Measurements from ENCODE around the gene CREB3L2.
A peak's percentile ranks its signal among the peaks of the same experiment; 100 is the strongest.

The CREB3L2 gene

DNA sequence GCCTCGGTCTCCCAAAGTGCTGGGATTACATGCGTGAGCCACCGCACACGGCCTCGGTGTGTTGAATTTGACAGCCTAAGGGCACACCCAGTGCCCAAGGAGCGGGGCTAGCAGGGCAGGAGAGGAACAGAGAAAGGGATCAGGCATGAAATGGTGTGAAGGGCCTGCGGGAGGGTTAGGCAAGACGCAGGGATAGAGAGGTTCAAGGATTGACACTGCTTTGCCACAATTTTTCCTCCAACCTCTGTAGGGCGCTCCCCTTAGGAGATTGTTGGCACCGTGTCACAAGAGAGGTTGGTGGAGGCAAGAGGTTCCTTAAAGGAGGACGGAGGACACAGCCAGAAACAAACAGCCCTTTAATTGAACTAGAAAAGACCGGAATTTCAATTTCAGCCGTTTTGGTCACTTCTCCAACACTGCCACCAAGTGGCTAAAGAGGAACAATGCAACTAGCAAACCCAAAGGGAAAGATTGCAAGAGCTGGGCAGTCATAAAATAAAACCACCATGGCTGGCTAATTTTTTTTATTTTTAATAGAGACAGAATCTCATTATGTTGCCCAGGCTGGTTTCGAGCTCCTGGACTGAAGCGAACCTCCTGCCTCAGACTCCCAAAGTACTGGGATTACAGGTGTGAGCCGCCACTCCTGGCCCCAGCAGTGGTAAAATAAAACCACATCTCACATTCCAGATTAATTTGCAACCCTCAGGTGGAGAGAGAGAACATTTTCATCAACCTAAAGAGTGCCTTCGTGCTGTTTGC is 6.9 kb upstream of the CREB3L2 start:
- Histone ChIP-seq H3K4me1 (ENCODE audit: insufficient read depth, low read length) (peaks cover 3% of the 10 kb centered on the region), H3K27me3 (ENCODE audit: control insufficient read depth in 1 of 2, insufficient read depth in 2 of 2, low read length in 2 of 2) (no peaks in the 10 kb centered on the region), H3K36me3 (ENCODE audit: insufficient read depth, low read length) (no peaks in the 10 kb centered on the region), H3K4me3 (ENCODE audit: low read depth in 1 of 2, low read length in 2 of 2) (no peak overlapping the region), H3K9me3 (ENCODE audit: low read length) (no peaks in the 10 kb centered on the region), H3K9ac (ENCODE audit: low read length) (no peak overlapping the region), H3K27ac (ENCODE audit: low read depth, low read length) (no peak overlapping the region)

DNA sequence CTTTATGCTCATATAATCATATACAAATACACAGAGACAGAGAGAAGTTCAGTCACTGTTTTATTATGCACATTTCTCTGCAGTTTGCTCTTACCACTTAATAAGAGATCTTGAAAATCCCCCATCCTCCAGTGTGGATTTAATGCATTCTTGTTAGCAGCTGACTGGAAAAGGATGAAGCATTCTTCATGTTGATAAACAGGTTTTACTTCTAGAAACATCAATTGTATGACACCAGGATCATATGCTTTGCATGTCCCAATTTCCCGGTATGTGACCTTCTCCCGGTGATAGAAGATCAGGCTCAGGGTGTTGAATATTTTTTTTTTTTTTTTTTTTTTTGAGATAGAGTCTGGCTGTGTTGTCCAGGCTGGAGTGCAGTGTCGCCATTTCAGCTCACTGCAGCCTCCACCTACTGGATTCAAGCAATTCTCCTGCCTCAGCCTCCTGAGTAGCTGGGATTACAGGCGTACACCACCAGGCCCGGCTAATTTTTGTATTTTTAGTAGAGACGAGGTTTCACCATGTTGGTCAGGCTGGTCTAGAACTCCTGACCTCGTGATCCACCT is 6.2 kb upstream of the CREB3L2 start:
- no peaks in the 10 kb centered on the region for H3K36me3 ChIP-seq (ENCODE audit: insufficient read depth, low read length)
- H3K9me3 ChIP-seq (ENCODE audit: low read length), result no peaks in the 10 kb centered on the region
- peaks cover 3% of the 10 kb centered on the region for H3K4me1 ChIP-seq (ENCODE audit: insufficient read depth, low read length)
- H3K27me3 ChIP-seq (ENCODE audit: control insufficient read depth in 1 of 2, insufficient read depth in 2 of 2, low read length in 2 of 2), result no peaks in the 10 kb centered on the region
- H3K27ac ChIP-seq (ENCODE audit: low read depth, low read length), result no peak overlapping the region
- H3K9ac ChIP-seq (ENCODE audit: low read length), result no peak overlapping the region
- H3K4me3 ChIP-seq (ENCODE audit: low read depth in 1 of 2, low read length in 2 of 2), result no peak overlapping the region

DNA sequence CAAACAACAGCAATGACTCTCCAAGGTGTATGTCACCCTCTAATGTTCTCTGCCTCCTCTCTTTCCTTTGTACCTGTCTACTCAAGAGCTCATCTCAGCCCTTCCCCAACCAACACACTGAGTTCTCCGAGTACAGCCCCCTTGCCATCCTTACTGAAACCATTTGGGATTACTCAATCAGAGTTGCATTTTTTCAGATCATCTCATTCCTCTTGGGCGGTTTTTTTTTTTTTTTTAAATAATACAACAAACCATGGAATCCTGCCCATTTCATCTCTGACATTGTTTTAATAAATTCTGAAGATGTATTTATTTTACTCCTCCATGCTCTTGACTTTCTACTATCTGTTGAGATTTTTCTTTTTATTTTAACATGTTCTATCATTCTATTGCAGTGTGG is 4.2 kb upstream of the CREB3L2 start:
- Histone ChIP-seq H3K36me3 (ENCODE audit: insufficient read depth, low read length) (no peaks in the 10 kb centered on the region), H3K4me1 (ENCODE audit: insufficient read depth, low read length) (peaks cover 6% of the 10 kb centered on the region), H3K4me3 (ENCODE audit: low read depth in 1 of 2, low read length in 2 of 2) (no peak overlapping the region), H3K9me3 (ENCODE audit: low read length) (no peaks in the 10 kb centered on the region), H3K27ac (ENCODE audit: low read depth, low read length) (no peak overlapping the region), H3K27me3 (ENCODE audit: control insufficient read depth in 1 of 2, insufficient read depth in 2 of 2, low read length in 2 of 2) (no peaks in the 10 kb centered on the region), H3K9ac (ENCODE audit: low read length) (no peak overlapping the region)

DNA sequence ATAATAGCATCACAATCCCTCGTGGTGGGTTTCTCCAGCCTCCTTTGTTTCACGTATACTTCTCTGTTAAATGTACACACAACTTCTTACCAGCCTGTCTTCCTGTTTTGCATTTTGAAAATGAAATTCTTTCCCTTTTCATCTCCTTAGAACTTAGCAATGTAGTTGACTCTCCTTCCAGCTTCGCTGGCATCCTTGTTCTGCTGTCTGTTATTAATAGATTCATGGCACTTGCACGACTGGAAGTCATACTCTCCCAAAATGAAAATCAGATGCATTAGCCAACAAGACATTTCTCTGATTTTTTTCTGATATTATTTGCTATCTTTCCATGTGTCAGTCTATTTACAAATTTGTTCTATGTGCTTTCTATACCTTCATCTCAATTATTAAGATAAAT is 3.0 kb upstream of the CREB3L2 start:
- H3K4me1 ChIP-seq (ENCODE audit: insufficient read depth, low read length), result peaks cover 6% of the 10 kb centered on the region
- no peak overlapping the region for H3K4me3 ChIP-seq (ENCODE audit: low read depth in 1 of 2, low read length in 2 of 2)
- no peak overlapping the region for H3K27ac ChIP-seq (ENCODE audit: low read depth, low read length)
- H3K9me3 ChIP-seq (ENCODE audit: low read length), result no peaks in the 10 kb centered on the region
- H3K9ac ChIP-seq (ENCODE audit: low read length), result no peak overlapping the region
- no peaks in the 10 kb centered on the region for H3K27me3 ChIP-seq (ENCODE audit: control insufficient read depth in 1 of 2, insufficient read depth in 2 of 2, low read length in 2 of 2)
- no peaks in the 10 kb centered on the region for H3K36me3 ChIP-seq (ENCODE audit: insufficient read depth, low read length)

DNA sequence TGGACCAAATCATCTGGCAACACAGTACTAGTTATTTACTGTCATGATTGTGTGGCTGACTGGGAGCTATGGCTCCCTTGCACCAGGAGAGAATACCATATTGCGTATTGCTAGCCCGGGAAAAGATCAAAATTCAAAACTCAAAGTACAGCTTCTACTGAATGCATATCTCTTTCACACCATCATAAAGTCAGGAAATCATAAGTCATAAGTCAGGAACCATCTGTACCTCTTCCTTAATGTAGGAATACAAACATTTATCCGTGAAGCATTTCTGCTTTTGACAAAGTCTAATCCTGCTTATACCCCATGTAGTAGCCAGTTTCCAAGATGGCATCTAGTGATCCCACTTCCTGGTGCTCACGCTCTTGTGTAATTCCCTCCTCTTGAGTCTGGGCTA is 2.2 kb upstream of the CREB3L2 start:
- no peaks in the 10 kb centered on the region for H3K9me3 ChIP-seq (ENCODE audit: low read length)
- H3K36me3 ChIP-seq (ENCODE audit: insufficient read depth, low read length), result no peaks in the 10 kb centered on the region
- H3K9ac ChIP-seq (ENCODE audit: low read length), result no peak overlapping the region
- no peak overlapping the region for H3K27ac ChIP-seq (ENCODE audit: low read depth, low read length)
- no peaks in the 10 kb centered on the region for H3K27me3 ChIP-seq (ENCODE audit: control insufficient read depth in 1 of 2, insufficient read depth in 2 of 2, low read length in 2 of 2)
- H3K4me3 ChIP-seq (ENCODE audit: low read depth in 1 of 2, low read length in 2 of 2), result no peak overlapping the region
- H3K4me1 ChIP-seq (ENCODE audit: insufficient read depth, low read length), result peaks cover 12% of the 10 kb centered on the region

DNA sequence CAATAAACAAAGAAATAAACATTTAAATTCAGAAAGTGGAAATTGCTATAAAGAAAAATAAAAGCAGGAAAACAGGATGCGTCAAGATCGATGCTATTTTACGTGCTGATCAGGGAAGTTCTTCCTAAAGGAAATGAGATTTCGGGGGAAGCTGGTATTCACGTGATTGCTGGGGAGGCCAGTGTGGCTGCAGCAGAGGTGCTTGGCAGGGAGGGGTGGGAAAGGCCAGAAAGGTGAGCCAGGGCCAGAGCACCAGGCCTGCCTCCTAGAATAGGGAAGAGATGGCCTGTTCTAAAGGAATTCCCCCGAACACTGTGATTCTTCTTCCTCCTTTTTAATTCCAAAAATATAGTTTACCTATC is 923 bp upstream of the CREB3L2 start:
- Histone ChIP-seq H3K4me1 (ENCODE audit: insufficient read depth, low read length) (peaks cover 21% of the 10 kb centered on the region), H3K9ac (ENCODE audit: low read length) (no peak overlapping the region), H3K9me3 (ENCODE audit: low read length) (no peaks in the 10 kb centered on the region), H3K27me3 (ENCODE audit: control insufficient read depth in 1 of 2, insufficient read depth in 2 of 2, low read length in 2 of 2) (no peaks in the 10 kb centered on the region), H3K27ac (ENCODE audit: low read depth, low read length) (peak overlapping the region; percentile 3), H3K36me3 (ENCODE audit: insufficient read depth, low read length) (no peaks in the 10 kb centered on the region), H3K4me3 (ENCODE audit: low read depth in 1 of 2, low read length in 2 of 2) (no peak overlapping the region)

DNA sequence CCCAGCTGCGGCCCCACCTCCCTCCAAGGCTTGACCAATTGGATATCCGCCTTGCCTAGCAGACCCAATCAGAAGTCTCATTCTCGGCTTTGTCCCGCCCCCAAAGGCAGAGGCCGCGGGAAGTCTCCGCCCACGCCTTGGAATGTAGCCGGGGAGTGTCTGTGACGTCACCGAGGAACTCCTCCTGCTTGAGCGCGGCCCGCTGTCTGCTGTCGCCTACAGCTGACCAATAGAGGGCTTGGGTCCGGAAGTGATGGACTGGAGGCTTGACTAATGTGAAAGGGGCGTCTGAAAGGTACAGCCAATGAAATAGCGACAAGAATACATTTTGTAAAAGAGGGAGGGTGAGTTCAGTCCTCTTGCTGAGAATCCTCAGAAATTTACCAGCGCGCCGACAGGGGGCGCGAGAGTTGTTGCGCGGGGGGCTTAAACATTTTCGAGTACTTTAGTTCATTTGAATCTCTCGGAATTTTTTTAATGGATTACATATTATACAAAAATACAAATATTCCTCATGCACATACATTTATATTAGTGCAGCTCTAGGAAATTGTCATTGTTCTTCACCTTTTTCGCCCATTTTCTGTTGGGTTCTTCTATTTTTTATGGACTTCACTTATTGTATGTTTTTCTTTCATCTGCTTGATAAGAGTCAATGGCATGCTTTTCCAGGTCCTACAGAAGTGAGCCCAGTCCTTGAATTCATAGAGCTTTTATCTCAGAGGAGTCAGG is 376 bp upstream of the CREB3L2 start:
- no peaks in the 10 kb centered on the region for H3K36me3 ChIP-seq (ENCODE audit: insufficient read depth, low read length)
- peak overlapping the region; percentile 99 for H3K27ac ChIP-seq (ENCODE audit: low read depth, low read length)
- peak overlapping the region; percentile 92 for H3K9ac ChIP-seq (ENCODE audit: low read length)
- H3K27me3 ChIP-seq (ENCODE audit: control insufficient read depth in 1 of 2, insufficient read depth in 2 of 2, low read length in 2 of 2), result no peaks in the 10 kb centered on the region
- no peaks in the 10 kb centered on the region for H3K9me3 ChIP-seq (ENCODE audit: low read length)
- peak overlapping the region; percentile 94 to 97 for H3K4me3 ChIP-seq (ENCODE audit: low read depth in 1 of 2, low read length in 2 of 2)
- peaks cover 22% of the 10 kb centered on the region for H3K4me1 ChIP-seq (ENCODE audit: insufficient read depth, low read length)

DNA sequence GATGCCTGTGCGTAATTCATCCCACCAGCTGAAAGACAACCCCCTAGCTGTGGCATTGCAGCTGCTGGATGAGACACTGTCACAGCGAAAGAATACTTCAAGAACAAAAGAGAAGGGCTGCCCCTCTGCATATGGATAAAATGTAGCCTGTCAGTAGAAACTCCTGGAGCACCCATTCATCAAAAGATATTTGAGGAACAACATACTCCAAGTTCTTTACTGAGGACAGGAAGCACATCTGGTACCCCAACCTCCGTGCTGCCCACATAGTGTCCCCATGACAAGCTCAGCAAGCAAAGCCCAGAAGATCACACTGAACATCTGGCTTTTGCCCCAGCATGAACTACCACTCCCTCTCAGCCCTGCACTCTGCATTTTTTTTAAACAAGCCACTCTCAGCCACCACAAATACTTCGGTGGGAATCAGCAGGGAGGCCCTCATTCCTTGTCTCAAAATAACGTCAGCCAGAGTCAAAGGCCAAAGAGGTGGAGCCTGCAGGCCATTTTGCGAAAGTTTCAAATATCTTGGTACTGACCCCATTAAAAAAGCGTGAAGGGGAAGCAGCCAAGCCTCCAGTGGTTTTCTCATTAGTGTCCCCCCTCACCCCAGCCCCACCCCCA is 1.7 kb downstream of the CREB3L2 start:
- Histone ChIP-seq H3K9me3 (ENCODE audit: low read length) (no peaks in the 10 kb centered on the region), H3K27me3 (ENCODE audit: control insufficient read depth in 1 of 2, insufficient read depth in 2 of 2, low read length in 2 of 2) (no peaks in the 10 kb centered on the region), H3K27ac (ENCODE audit: low read depth, low read length) (peak overlapping the region; percentile 99), H3K4me3 (ENCODE audit: low read depth in 1 of 2, low read length in 2 of 2) (peak overlapping the region; percentile 94 to 97), H3K4me1 (ENCODE audit: insufficient read depth, low read length) (peaks cover 37% of the 10 kb centered on the region), H3K36me3 (ENCODE audit: insufficient read depth, low read length) (no peaks in the 10 kb centered on the region), H3K9ac (ENCODE audit: low read length) (peak overlapping the region; percentile 22)

DNA sequence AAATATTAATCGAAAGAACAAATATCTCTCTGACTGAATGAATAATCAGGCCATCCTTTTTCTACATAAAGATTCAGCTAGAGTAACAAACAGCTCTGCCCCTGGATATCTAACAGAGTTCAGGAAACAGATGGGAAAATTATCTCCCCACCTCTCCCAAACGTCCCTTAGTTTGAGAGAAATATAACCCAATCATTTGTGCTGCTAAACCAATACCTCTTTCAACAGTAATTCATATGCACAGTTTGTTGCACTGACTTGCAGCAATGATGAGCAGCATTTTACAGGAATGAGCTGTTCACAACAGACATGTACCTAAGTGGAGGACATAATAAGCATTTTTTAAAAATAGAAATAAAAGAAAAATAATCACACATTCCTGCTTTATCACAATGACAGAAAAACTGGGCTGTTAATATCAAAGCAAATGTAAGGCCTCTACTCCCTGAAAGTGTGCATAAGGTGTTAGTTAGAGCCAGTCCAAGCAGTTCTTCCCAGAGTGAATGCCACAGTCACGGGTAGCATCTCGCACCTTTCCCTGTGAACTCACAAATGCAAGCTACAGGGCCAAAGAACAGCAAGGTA is 2.3 kb downstream of the CREB3L2 start:
- H3K4me1 ChIP-seq (ENCODE audit: insufficient read depth, low read length), result peaks cover 42% of the 10 kb centered on the region
- H3K27ac ChIP-seq (ENCODE audit: low read depth, low read length), result peak overlapping the region; percentile 99
- H3K4me3 ChIP-seq (ENCODE audit: low read depth in 1 of 2, low read length in 2 of 2), result peak overlapping the region; percentile 94 to 97
- no peaks in the 10 kb centered on the region for H3K27me3 ChIP-seq (ENCODE audit: control insufficient read depth in 1 of 2, insufficient read depth in 2 of 2, low read length in 2 of 2)
- peak overlapping the region; percentile 22 for H3K9ac ChIP-seq (ENCODE audit: low read length)
- no peaks in the 10 kb centered on the region for H3K9me3 ChIP-seq (ENCODE audit: low read length)
- H3K36me3 ChIP-seq (ENCODE audit: insufficient read depth, low read length), result no peaks in the 10 kb centered on the region

DNA sequence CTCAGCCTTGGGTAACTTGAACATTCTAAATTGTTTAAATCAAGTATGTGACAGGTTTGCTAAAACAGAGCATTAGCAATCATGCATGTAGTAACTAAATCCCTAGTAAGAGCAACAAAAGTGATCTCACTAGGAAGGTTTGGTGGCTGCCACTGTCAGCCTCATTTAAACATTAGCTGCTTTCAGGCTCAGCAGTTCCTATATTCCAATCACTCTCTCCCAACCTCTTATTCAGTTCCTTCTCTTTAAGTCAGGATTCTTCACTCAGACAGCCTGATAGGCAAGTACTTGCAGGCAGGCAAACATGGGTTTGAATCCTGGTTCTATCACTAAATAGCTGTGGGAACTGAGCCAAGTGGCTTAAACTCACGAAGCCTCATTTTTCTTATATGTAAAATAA is 3.6 kb downstream of the CREB3L2 start:
- no peaks in the 10 kb centered on the region for H3K27me3 ChIP-seq (ENCODE audit: control insufficient read depth in 1 of 2, insufficient read depth in 2 of 2, low read length in 2 of 2)
- H3K4me3 ChIP-seq (ENCODE audit: low read depth in 1 of 2, low read length in 2 of 2), result peak overlapping the region; percentile 18 to 94
- no peaks in the 10 kb centered on the region for H3K9me3 ChIP-seq (ENCODE audit: low read length)
- H3K36me3 ChIP-seq (ENCODE audit: insufficient read depth, low read length), result no peaks in the 10 kb centered on the region
- H3K9ac ChIP-seq (ENCODE audit: low read length), result no peak overlapping the region
- peaks cover 55% of the 10 kb centered on the region for H3K4me1 ChIP-seq (ENCODE audit: insufficient read depth, low read length)
- H3K27ac ChIP-seq (ENCODE audit: low read depth, low read length), result peak overlapping the region; percentile 31

DNA sequence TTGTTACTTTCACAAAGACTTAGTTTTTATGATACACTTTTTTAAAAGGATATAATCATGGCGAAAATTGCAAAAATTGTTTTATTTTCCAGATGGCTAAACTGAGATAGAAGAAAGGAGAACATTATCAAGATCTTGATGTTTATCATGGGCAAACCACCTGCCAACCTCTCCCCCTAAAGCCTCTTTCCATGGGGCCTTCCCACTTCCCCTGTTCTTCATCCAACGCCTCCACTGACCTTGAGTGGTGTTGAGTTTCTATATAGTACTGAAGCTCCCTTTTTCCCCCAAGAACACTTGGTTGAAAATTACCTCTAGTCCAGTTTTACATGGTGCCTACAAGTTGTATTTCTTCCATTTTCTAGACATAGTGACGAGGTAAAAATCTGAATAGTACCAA is 5.0 kb downstream of the CREB3L2 start:
- no peaks in the 10 kb centered on the region for H3K9me3 ChIP-seq (ENCODE audit: low read length)
- no peak overlapping the region for H3K9ac ChIP-seq (ENCODE audit: low read length)
- H3K27ac ChIP-seq (ENCODE audit: low read depth, low read length), result no peak overlapping the region
- peaks cover 66% of the 10 kb centered on the region for H3K4me1 ChIP-seq (ENCODE audit: insufficient read depth, low read length)
- H3K4me3 ChIP-seq (ENCODE audit: low read depth in 1 of 2, low read length in 2 of 2), result no peak overlapping the region
- no peaks in the 10 kb centered on the region for H3K27me3 ChIP-seq (ENCODE audit: control insufficient read depth in 1 of 2, insufficient read depth in 2 of 2, low read length in 2 of 2)
- H3K36me3 ChIP-seq (ENCODE audit: insufficient read depth, low read length), result no peaks in the 10 kb centered on the region

All from muscle layer of colon (tissue), 2 donors.